Ascending aorta (tissue), 2 donors: ENCODE measurements around the gene CYP4F12. TPM values are rescaled to one million over a fixed set of nuclear protein-coding genes. Genes with fewer than 3 reads are reported as not detected.

Experiments
- DNase-seq, 2 donors: peaks; one replicate each; pipeline ENCODE4 v3.0.0-alpha.2; 2019; ENCODE audit warnings: low spot score in 2 of 2
- H3K27ac ChIP-seq, 2 donors: fragments of 200-600 bp; sonication (generic); one replicate each; pipeline ENCODE4 v1.5.1; 2016 to 2017; ENCODE audit warnings: mild to moderate bottlenecking in 1 of 2
- H3K27me3 ChIP-seq: fragments of 200-600 bp; sonication (generic); one replicate; pipeline ENCODE4 v1.5.1; 2017
- H3K36me3 ChIP-seq, 2 donors: fragments of 200-600 bp; sonication (generic); one replicate each; pipeline ENCODE4 v1.5.1; 2016
- H3K4me1 ChIP-seq, 2 donors: fragments of 200-600 bp; sonication (generic); one replicate each; pipeline ENCODE4 v1.5.1; 2016 to 2017; ENCODE audit warnings: mild to moderate bottlenecking in 1 of 2
- H3K4me3 ChIP-seq, 2 donors: fragments of 200-600 bp; sonication (generic); one replicate each; pipeline ENCODE4 v1.5.1; 2016 to 2017; ENCODE audit warnings: mild to moderate bottlenecking in 1 of 2
- H3K9me3 ChIP-seq, 2 donors: fragments of 200-600 bp; sonication (generic); one replicate each; pipeline ENCODE4 v1.5.1; 2016
- intact Hi-C: fragments of 100-400 bp; cut with DNase I; formaldehyde crosslinking; loops from one replicate; pipeline ENCODE4 v1.15.1; 2023
- total RNA-seq: library from RNA; depleted of rRNA; stranded (reverse); fragments of >200 nt; gene quantifications from one replicate; pipeline ENCODE4 v1.1.0, GENCODE V29; 2016
- TF ChIP-seq, protein P1 (sequence below), 3 experiments: fragments of 200-600 bp in 2 of 3; fragments of 450-650 bp in 1 of 3; sonication (generic) in 2 of 3; IDR thresholded peaks; one replicate each; pipeline ENCODE4 v1.5.1; 2016 to 2019; ENCODE audit warnings: antibody characterized with exemption in 3 of 3, mild to moderate bottlenecking in 1 of 3, moderate library complexity in 1 of 3

The CYP4F12 gene
- total RNA-seq = 17.2 TPM

- no peak within 1 kb of the TSS for H3K4me3 ChIP-seq
- peak within 1 kb of the TSS in 1 of 2 donors; percentile 27 for H3K27ac ChIP-seq
- H3K27me3 ChIP-seq = no peaks in the 10 kb centered on the region
- intact Hi-C loops = no loop called here
- H3K4me1 ChIP-seq = no peaks in the 10 kb centered on the region
- no peaks in the 10 kb centered on the region for H3K36me3 ChIP-seq
- TF ChIP-seq, protein P1, sequence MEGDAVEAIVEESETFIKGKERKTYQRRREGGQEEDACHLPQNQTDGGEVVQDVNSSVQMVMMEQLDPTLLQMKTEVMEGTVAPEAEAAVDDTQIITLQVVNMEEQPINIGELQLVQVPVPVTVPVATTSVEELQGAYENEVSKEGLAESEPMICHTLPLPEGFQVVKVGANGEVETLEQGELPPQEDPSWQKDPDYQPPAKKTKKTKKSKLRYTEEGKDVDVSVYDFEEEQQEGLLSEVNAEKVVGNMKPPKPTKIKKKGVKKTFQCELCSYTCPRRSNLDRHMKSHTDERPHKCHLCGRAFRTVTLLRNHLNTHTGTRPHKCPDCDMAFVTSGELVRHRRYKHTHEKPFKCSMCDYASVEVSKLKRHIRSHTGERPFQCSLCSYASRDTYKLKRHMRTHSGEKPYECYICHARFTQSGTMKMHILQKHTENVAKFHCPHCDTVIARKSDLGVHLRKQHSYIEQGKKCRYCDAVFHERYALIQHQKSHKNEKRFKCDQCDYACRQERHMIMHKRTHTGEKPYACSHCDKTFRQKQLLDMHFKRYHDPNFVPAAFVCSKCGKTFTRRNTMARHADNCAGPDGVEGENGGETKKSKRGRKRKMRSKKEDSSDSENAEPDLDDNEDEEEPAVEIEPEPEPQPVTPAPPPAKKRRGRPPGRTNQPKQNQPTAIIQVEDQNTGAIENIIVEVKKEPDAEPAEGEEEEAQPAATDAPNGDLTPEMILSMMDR (IDR thresholded peaks at IDR 0.05) = no peak
- peak in 1 of 2 donors; percentile 89 for DNase-seq
- H3K9me3 ChIP-seq = no peaks in the 10 kb centered on the region
Observed at GRCh38 chr19:15672580-15673175, at the start of gene CYP4F12. TSS of gene CYP4F12 (plus strand) at chr19:15673087. CDS start at chr19:15673530, 443 bp downstream.

GRCh38 chr19:15623711-15624318, 49.1 kb upstream of the CYP4F12 start:
- TF ChIP-seq, protein P1 (IDR thresholded peaks at IDR 0.05) = no peak

GRCh38 chr19:15628236-15629002, 44.5 kb upstream of the CYP4F12 start:
- no peaks in the 10 kb centered on the region for H3K27me3 ChIP-seq
- no peak for DNase-seq
- H3K9me3 ChIP-seq = no peaks in the 10 kb centered on the region
- H3K36me3 ChIP-seq = no peaks in the 10 kb centered on the region
- no peak overlapping the region for H3K27ac ChIP-seq
- intact Hi-C loops = no loop called here
- TF ChIP-seq, protein P1 (IDR thresholded peaks at IDR 0.05) = no peak
- no peak overlapping the region for H3K4me3 ChIP-seq
- H3K4me1 ChIP-seq = no peaks in the 10 kb centered on the region

More at GRCh38 chr19:15623711-15624318, 49.1 kb upstream of the CYP4F12 start:
- Histone ChIP-seq H3K9me3 (no peaks in the 10 kb centered on the region), H3K36me3 (no peaks in the 10 kb centered on the region), H3K4me3 (no peak overlapping the region), H3K4me1 (no peaks in the 10 kb centered on the region), H3K27me3 (no peaks in the 10 kb centered on the region), H3K27ac (no peak overlapping the region)
- intact Hi-C loops = no loop called here
- no peak for DNase-seq

DNA sequence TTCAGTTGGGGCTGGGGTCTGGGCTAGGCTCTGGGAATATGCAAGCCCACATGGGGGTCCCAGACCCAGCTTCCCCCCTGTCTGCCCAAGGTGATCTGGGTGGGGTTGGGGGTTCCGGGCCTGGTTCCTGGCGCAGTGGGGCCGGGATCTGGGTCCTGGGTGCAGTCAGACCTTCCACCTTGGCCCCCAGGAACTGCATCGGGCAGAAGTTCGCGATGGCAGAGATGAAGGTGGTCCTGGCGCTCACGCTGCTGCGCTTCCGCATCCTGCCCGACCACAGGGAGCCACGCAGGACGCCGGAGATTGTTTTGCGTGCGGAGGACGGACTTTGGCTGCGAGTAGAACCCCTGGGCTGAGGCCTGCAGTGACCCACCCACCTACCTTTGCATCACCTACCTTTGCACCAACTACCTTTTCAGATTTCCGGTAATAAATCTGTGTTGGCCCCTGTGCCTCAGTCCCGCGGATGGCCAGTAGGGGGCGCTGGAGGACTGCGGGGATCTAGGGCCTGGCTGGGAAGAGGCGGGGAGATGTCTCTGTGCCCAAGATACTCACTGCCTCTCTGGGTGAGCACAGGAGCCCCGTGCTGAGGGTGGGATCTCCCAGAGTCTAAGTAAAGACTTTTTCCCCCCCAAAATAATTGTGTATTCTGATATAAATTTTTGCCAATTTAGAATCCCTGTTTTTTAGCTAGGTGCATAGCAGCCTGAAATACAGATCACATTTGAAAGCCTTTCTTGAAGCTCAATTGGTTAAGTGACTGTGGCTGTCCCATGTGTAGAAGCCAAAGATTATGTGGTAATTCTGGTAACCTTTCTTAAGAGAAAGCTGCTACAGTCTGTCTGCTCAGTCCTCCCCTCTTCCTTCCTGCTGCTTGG, 43.6 kb upstream of the CYP4F12 start:
- DNase-seq = peak; percentile 12 to 86
- intact Hi-C loops = no loop called here
- H3K27ac ChIP-seq = no peak overlapping the region
- H3K36me3 ChIP-seq = no peaks in the 10 kb centered on the region
- H3K4me3 ChIP-seq = no peak overlapping the region
- no peaks in the 10 kb centered on the region for H3K27me3 ChIP-seq
- TF ChIP-seq, protein P1 (IDR thresholded peaks at IDR 0.05) = peak; percentile 85 to 91 (median 87)
- no peaks in the 10 kb centered on the region for H3K4me1 ChIP-seq
- no peaks in the 10 kb centered on the region for H3K9me3 ChIP-seq

- H3K27ac ChIP-seq = no peak overlapping the region
- intact Hi-C loops = loop anchor here (2.0 kb wide), 1 partner anchor 545 kb away; no protein-coding TSS in a partner anchor
- no peak for DNase-seq
- no peaks in the 10 kb centered on the region for H3K9me3 ChIP-seq
- no peaks in the 10 kb centered on the region for H3K4me1 ChIP-seq
- H3K36me3 ChIP-seq = no peaks in the 10 kb centered on the region
- H3K4me3 ChIP-seq = no peak overlapping the region
- TF ChIP-seq, protein P1 (IDR thresholded peaks at IDR 0.05) = peak in 1 of 3 experiments; percentile 25
- no peaks in the 10 kb centered on the region for H3K27me3 ChIP-seq
Observed at GRCh38 chr19:15631817-15632216, 41.1 kb upstream of the CYP4F12 start.
